ENCODE results near the gene ANKRD28. TPM values are rescaled to one million over a fixed set of nuclear protein-coding genes. Genes with fewer than 3 reads are reported as not detected.

The ANKRD28 gene
- total RNA-seq, 2 donors from 2014 or later = 33.4 to 37.1 TPM

GRCh38 chr3:15781637-15782402, 16.0 kb downstream of the ANKRD28 start:
- DNase-seq = no peak
- no peaks in the 10 kb centered on the region for H3K9me3 Mint-ChIP-seq
- H3K27ac Mint-ChIP-seq = no peak overlapping the region
- WGBS, 2 experiments (ENCODE audit: insufficient coverage in 1 of 2, insufficient read length in 1 of 2) = 87 to 96% methylated on average over 2 to 4 of the region's 6 CpGs
- no peaks in the 10 kb centered on the region for H3K27me3 Mint-ChIP-seq (ENCODE audit: insufficient read depth)
- Histone ChIP-seq H3K9ac (ENCODE audit: extremely low read depth, low read length, poor library complexity, severe bottlenecking) (no peak overlapping the region), H3K4me1 (ENCODE audit: control insufficient read depth, insufficient read depth, low read length) (peaks cover 5% of the 10 kb centered on the region), H3K4me3 (ENCODE audit: low read length) (no peak overlapping the region), H3K36me3 (ENCODE audit: control insufficient read depth, insufficient read depth, low read length) (no peaks in the 10 kb centered on the region), H3K9me3 (ENCODE audit: control insufficient read depth, low read length) (no peaks in the 10 kb centered on the region), H3K27ac (ENCODE audit: low read depth, low read length) (no peak overlapping the region), H3K27me3 (ENCODE audit: control insufficient read depth, insufficient read depth, low read length, poor library complexity, severe bottlenecking) (no peaks in the 10 kb centered on the region)
- no peak for TF ChIP-seq CTCF (conservative IDR thresholded peaks at IDR 0.05)
- H3K4me1 Mint-ChIP-seq = peaks cover 9% of the 10 kb centered on the region
- H3K36me3 Mint-ChIP-seq (ENCODE audit: low read depth) = no peaks in the 10 kb centered on the region
- H3K4me3 Mint-ChIP-seq = no peak overlapping the region

GRCh38 chr3:15781131-15781530, 16.6 kb downstream of the ANKRD28 start:
- H3K9me3 ChIP-seq (ENCODE audit: control insufficient read depth, low read length) = no peaks in the 10 kb centered on the region
- H3K27ac ChIP-seq (ENCODE audit: low read depth, low read length) = no peak overlapping the region
- peaks cover 9% of the 10 kb centered on the region for H3K4me1 Mint-ChIP-seq
- H3K27me3 Mint-ChIP-seq (ENCODE audit: insufficient read depth) = no peaks in the 10 kb centered on the region
- H3K4me1 ChIP-seq (ENCODE audit: control insufficient read depth, insufficient read depth, low read length) = peaks cover 5% of the 10 kb centered on the region
- no peak overlapping the region for H3K9ac ChIP-seq (ENCODE audit: extremely low read depth, low read length, poor library complexity, severe bottlenecking)
- H3K27me3 ChIP-seq (ENCODE audit: control insufficient read depth, insufficient read depth, low read length, poor library complexity, severe bottlenecking) = no peaks in the 10 kb centered on the region
- no peak overlapping the region for H3K4me3 ChIP-seq (ENCODE audit: low read length)
- no peaks in the 10 kb centered on the region for H3K36me3 Mint-ChIP-seq (ENCODE audit: low read depth)
- no peaks in the 10 kb centered on the region for H3K9me3 Mint-ChIP-seq
- no peaks in the 10 kb centered on the region for H3K36me3 ChIP-seq (ENCODE audit: control insufficient read depth, insufficient read depth, low read length)
- H3K4me3 Mint-ChIP-seq = no peak overlapping the region
- TF ChIP-seq CTCF (conservative IDR thresholded peaks at IDR 0.05) = no peak
- DNase-seq = no peak
- H3K27ac Mint-ChIP-seq = no peak overlapping the region

GRCh38 chr3:15779111-15779510, 18.7 kb downstream of the ANKRD28 start:
- 80% methylated on average over 1 of the region's 1 CpG; no CpG with 5 or more reads in 1 of the 2 experiments for WGBS, 2 experiments (ENCODE audit: insufficient coverage in 1 of 2, insufficient read length in 1 of 2)
- DNase-seq = no peak
- no peak overlapping the region for H3K27ac ChIP-seq (ENCODE audit: low read depth, low read length)

More at GRCh38 chr3:15779111-15779510, 18.7 kb downstream of the ANKRD28 start:
- H3K4me1 Mint-ChIP-seq = peaks cover 21% of the 10 kb centered on the region
- no peaks in the 10 kb centered on the region for H3K9me3 ChIP-seq (ENCODE audit: control insufficient read depth, low read length)
- H3K27me3 Mint-ChIP-seq (ENCODE audit: insufficient read depth) = no peaks in the 10 kb centered on the region
- no peaks in the 10 kb centered on the region for H3K36me3 ChIP-seq (ENCODE audit: control insufficient read depth, insufficient read depth, low read length)
- no peaks in the 10 kb centered on the region for H3K27me3 ChIP-seq (ENCODE audit: control insufficient read depth, insufficient read depth, low read length, poor library complexity, severe bottlenecking)
- no peak overlapping the region for H3K9ac ChIP-seq (ENCODE audit: extremely low read depth, low read length, poor library complexity, severe bottlenecking)
- H3K27ac Mint-ChIP-seq = no peak overlapping the region
- no peak overlapping the region for H3K4me3 Mint-ChIP-seq
- H3K36me3 Mint-ChIP-seq (ENCODE audit: low read depth) = no peaks in the 10 kb centered on the region
- H3K4me1 ChIP-seq (ENCODE audit: control insufficient read depth, insufficient read depth, low read length) = peaks cover 5% of the 10 kb centered on the region
- H3K4me3 ChIP-seq (ENCODE audit: low read length) = no peak overlapping the region
- H3K9me3 Mint-ChIP-seq = no peaks in the 10 kb centered on the region
- TF ChIP-seq CTCF (conservative IDR thresholded peaks at IDR 0.05) = no peak
